Heart left ventricle (tissue), 13 donors: Measurements from ENCODE around the gene GBP1.

Source experiments
- POLR2A ChIP-seq, 2 donors: fragments of 450-650 bp; IDR thresholded peaks; one replicate each; pipeline ENCODE4 v1.6.1; 2017; ENCODE audit warnings: antibody characterized with exemption in 2 of 2, mild to moderate bottlenecking in 2 of 2, moderate library complexity in 2 of 2
- TF ChIP-seq, protein P1 (sequence below), 12 donors: fragments of 200-600 bp; sonication (generic) in 4 of 12; IDR thresholded peaks; one replicate each; pipeline versions ENCODE4 v1.5.0 to v1.8.0; 2018 to 2022; ENCODE audit warnings: antibody characterized with exemption in 12 of 12, mild to moderate bottlenecking in 5 of 12
- donor health status: ischemic (EF 13 %, LVEDD 7.1; RV severe dilation, severe dysfunction).
- donor health status: DM: no; HTN: yes; CAD: no.
- donor health status: DM: no; HTN: no; CAD: no.
- donor health status: ischemic (EF 25% LVEDD 6.9; RV normal size, moderate dysfunction).
- donor health status: ischemic (EF 25% LVEDD 5.7; RV mildly dilated, moderate dysfunction).
- donor health status: ischemic (EF 35%, LVEDD 5.7; RV mildly dilated, moderate dysfunction).
- donor health status: nonischemic (EF 11% LVEDD 7.7; RV severe dilation, severe dysfunction).
- donor health status: DM: yes; HTN: yes; CAD: no.
- donor health status: PGD.
- donor health status: ischemic (EF 29% LVEDD 5.4; RV normal size, mild dysfunction).
- donor health status: nonischemic (EF 23%, LVEDD 6.1; RV moderate dilation, normal function).

DNA sequence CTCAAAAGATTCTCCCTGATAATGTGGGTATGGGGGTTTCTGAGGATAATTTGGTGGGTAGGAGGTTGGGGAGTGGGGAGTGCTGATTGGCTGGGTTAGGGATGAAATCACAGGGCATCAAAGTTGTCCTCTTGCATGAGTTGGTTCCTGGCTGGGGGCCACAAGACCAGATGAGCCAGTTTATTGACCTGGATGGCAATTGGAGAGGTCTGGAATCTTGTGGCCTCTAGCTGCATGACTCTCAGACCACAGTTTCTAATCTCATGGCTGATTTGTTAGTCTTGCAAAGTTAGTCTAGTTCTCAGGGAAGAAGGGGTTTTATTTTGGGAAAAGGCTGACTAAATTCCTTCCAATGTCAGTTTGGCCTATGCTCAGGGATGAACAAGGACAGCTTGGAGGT is 3.3 kb upstream of the GBP1 start:
- TF ChIP-seq POLR2A (IDR thresholded peaks at IDR 0.05) = no peak
- TF ChIP-seq, protein P1, sequence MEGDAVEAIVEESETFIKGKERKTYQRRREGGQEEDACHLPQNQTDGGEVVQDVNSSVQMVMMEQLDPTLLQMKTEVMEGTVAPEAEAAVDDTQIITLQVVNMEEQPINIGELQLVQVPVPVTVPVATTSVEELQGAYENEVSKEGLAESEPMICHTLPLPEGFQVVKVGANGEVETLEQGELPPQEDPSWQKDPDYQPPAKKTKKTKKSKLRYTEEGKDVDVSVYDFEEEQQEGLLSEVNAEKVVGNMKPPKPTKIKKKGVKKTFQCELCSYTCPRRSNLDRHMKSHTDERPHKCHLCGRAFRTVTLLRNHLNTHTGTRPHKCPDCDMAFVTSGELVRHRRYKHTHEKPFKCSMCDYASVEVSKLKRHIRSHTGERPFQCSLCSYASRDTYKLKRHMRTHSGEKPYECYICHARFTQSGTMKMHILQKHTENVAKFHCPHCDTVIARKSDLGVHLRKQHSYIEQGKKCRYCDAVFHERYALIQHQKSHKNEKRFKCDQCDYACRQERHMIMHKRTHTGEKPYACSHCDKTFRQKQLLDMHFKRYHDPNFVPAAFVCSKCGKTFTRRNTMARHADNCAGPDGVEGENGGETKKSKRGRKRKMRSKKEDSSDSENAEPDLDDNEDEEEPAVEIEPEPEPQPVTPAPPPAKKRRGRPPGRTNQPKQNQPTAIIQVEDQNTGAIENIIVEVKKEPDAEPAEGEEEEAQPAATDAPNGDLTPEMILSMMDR (IDR thresholded peaks at IDR 0.05) = no peak
